Measurements from ENCODE around the gene SDHAF4. TPM values are rescaled to one million over a fixed set of nuclear protein-coding genes. Genes with fewer than 3 reads are reported as not detected.

SDHAF4 gene
- total and polyA plus RNA-seq, 2 of the 13 experiments (the other 11 are each of a cell fraction or from before 2014, with no cell fraction given) = 7.5 to 10.8 TPM

DNA sequence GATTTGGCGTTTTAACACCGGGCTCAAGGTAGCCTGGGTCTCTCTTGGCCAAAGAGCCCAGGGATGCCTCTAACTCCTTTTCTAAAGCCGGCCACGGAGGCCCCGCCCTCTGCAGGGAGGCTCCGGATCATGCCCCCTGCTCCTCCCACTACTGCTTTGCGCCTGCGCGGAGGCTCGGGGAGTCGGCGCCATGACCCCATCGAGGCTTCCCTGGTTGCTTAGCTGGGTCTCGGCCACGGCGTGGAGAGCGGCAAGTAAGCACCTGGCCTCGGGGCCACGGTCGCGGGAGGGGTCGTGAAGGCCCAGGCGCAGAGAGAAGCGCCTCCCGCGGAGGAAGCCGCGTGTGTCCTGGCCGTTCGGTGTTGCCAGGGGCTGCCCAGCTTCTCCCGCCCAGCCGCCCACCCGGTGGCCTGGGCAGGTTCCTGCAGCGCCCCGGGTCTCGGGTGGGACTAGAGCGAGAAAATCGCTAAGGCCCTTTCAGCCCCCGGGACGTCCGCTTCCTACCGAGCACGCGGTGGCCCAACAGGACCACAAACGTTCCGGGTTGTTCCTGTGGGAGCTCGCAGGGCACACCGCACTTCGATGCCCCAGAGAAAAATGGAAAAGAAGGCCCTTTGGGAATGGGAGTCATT is at the start of gene SDHAF4 (continued):
- TF ChIP-seq KDM3A (CRISPR knock-in tag; IDR thresholded peaks at IDR 0.05; ENCODE audit: low read depth) (peak; percentile 88; the same call in 1 of the 2 replicates), HOXA5 (CRISPR knock-in tag; IDR thresholded peaks at IDR 0.05) (peak; percentile 68), TAF1 (CRISPR knock-in tag; IDR thresholded peaks at IDR 0.05) (peak; percentile 87), BRCA1 (CRISPR knock-in tag; IDR thresholded peaks at IDR 0.05) (0 out of 2 replicates have a peak, but pooled peaks have one; percentile 24), SP140L (CRISPR knock-in tag; IDR thresholded peaks at IDR 0.05; ENCODE audit: borderline replicate concordance) (no peak; the same call in 1 of the 2 replicates), ISX (CRISPR knock-in tag; conservative IDR thresholded peaks at IDR 0.05) (no peak), HDAC2 (CRISPR knock-in tag; IDR thresholded peaks at IDR 0.05) (peak; percentile 24; the same call in 1 of the 2 replicates), NR1H2 (CRISPR knock-in tag; IDR thresholded peaks at IDR 0.05; ENCODE audit: borderline replicate concordance, low read depth) (no peak), ZNF652 (CRISPR knock-in tag; IDR thresholded peaks at IDR 0.05; ENCODE audit: borderline replicate concordance, low read depth) (no peak), ZFP36 (IDR thresholded peaks at IDR 0.05; ENCODE audit: borderline replicate concordance, low read depth, low read length, partially characterized antibody) (no peak), SALL2 (CRISPR knock-in tag; IDR thresholded peaks at IDR 0.05) (no peak)
- TF ChIP-seq, protein P1, sequence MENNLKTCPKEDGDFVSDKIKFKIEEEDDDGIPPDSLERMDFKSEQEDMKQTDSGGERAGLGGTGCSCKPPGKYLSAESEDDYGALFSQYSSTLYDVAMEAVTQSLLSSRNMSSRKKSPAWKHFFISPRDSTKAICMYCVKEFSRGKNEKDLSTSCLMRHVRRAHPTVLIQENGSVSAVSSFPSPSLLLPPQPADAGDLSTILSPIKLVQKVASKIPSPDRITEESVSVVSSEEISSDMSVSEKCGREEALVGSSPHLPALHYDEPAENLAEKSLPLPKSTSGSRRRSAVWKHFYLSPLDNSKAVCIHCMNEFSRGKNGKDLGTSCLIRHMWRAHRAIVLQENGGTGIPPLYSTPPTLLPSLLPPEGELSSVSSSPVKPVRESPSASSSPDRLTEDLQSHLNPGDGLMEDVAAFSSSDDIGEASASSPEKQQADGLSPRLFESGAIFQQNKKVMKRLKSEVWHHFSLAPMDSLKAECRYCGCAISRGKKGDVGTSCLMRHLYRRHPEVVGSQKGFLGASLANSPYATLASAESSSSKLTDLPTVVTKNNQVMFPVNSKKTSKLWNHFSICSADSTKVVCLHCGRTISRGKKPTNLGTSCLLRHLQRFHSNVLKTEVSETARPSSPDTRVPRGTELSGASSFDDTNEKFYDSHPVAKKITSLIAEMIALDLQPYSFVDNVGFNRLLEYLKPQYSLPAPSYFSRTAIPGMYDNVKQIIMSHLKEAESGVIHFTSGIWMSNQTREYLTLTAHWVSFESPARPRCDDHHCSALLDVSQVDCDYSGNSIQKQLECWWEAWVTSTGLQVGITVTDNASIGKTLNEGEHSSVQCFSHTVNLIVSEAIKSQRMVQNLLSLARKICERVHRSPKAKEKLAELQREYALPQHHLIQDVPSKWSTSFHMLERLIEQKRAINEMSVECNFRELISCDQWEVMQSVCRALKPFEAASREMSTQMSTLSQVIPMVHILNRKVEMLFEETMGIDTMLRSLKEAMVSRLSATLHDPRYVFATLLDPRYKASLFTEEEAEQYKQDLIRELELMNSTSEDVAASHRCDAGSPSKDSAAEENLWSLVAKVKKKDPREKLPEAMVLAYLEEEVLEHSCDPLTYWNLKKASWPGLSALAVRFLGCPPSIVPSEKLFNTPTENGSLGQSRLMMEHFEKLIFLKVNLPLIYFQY (CRISPR knock-in tag; IDR thresholded peaks at IDR 0.05; ENCODE audit: borderline replicate concordance) = 0 out of 2 replicates have a peak, but pooled peaks have one; percentile 22
- TF ChIP-seq, protein P2, sequence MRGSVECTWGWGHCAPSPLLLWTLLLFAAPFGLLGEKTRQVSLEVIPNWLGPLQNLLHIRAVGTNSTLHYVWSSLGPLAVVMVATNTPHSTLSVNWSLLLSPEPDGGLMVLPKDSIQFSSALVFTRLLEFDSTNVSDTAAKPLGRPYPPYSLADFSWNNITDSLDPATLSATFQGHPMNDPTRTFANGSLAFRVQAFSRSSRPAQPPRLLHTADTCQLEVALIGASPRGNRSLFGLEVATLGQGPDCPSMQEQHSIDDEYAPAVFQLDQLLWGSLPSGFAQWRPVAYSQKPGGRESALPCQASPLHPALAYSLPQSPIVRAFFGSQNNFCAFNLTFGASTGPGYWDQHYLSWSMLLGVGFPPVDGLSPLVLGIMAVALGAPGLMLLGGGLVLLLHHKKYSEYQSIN (CRISPR knock-in tag; IDR thresholded peaks at IDR 0.05; ENCODE audit: borderline replicate concordance) = no peak
- TF ChIP-seq, protein P3, sequence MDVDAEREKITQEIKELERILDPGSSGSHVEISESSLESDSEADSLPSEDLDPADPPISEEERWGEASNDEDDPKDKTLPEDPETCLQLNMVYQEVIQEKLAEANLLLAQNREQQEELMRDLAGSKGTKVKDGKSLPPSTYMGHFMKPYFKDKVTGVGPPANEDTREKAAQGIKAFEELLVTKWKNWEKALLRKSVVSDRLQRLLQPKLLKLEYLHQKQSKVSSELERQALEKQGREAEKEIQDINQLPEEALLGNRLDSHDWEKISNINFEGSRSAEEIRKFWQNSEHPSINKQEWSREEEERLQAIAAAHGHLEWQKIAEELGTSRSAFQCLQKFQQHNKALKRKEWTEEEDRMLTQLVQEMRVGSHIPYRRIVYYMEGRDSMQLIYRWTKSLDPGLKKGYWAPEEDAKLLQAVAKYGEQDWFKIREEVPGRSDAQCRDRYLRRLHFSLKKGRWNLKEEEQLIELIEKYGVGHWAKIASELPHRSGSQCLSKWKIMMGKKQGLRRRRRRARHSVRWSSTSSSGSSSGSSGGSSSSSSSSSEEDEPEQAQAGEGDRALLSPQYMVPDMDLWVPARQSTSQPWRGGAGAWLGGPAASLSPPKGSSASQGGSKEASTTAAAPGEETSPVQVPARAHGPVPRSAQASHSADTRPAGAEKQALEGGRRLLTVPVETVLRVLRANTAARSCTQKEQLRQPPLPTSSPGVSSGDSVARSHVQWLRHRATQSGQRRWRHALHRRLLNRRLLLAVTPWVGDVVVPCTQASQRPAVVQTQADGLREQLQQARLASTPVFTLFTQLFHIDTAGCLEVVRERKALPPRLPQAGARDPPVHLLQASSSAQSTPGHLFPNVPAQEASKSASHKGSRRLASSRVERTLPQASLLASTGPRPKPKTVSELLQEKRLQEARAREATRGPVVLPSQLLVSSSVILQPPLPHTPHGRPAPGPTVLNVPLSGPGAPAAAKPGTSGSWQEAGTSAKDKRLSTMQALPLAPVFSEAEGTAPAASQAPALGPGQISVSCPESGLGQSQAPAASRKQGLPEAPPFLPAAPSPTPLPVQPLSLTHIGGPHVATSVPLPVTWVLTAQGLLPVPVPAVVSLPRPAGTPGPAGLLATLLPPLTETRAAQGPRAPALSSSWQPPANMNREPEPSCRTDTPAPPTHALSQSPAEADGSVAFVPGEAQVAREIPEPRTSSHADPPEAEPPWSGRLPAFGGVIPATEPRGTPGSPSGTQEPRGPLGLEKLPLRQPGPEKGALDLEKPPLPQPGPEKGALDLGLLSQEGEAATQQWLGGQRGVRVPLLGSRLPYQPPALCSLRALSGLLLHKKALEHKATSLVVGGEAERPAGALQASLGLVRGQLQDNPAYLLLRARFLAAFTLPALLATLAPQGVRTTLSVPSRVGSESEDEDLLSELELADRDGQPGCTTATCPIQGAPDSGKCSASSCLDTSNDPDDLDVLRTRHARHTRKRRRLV (CRISPR knock-in tag; IDR thresholded peaks at IDR 0.05) = peak; percentile 75; the same call in 1 of the 2 replicates
- TF ChIP-seq, protein P4, sequence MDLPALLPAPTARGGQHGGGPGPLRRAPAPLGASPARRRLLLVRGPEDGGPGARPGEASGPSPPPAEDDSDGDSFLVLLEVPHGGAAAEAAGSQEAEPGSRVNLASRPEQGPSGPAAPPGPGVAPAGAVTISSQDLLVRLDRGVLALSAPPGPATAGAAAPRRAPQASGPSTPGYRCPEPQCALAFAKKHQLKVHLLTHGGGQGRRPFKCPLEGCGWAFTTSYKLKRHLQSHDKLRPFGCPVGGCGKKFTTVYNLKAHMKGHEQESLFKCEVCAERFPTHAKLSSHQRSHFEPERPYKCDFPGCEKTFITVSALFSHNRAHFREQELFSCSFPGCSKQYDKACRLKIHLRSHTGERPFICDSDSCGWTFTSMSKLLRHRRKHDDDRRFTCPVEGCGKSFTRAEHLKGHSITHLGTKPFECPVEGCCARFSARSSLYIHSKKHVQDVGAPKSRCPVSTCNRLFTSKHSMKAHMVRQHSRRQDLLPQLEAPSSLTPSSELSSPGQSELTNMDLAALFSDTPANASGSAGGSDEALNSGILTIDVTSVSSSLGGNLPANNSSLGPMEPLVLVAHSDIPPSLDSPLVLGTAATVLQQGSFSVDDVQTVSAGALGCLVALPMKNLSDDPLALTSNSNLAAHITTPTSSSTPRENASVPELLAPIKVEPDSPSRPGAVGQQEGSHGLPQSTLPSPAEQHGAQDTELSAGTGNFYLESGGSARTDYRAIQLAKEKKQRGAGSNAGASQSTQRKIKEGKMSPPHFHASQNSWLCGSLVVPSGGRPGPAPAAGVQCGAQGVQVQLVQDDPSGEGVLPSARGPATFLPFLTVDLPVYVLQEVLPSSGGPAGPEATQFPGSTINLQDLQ (CRISPR knock-in tag; IDR thresholded peaks at IDR 0.05) = no peak

Measured in HepG2 (cell line).